HTERT RPE-1 (cell line): Measurements from ENCODE around the gene GOLPH3.
"Not testable (repeated sequence)": the region's sequence is repeated elsewhere in the genome, so short reads cannot be mapped to it uniquely, and the experiment has no call there.

Source experiments
- in situ Hi-C: fragments of 300-500 bp; cut with MboI; formaldehyde crosslinking; loops from 4 replicates; pipeline ENCODE4 v1.14.3; 2020; ENCODE audit warnings: low sequenced_read_pairs

The GOLPH3 gene

DNA sequence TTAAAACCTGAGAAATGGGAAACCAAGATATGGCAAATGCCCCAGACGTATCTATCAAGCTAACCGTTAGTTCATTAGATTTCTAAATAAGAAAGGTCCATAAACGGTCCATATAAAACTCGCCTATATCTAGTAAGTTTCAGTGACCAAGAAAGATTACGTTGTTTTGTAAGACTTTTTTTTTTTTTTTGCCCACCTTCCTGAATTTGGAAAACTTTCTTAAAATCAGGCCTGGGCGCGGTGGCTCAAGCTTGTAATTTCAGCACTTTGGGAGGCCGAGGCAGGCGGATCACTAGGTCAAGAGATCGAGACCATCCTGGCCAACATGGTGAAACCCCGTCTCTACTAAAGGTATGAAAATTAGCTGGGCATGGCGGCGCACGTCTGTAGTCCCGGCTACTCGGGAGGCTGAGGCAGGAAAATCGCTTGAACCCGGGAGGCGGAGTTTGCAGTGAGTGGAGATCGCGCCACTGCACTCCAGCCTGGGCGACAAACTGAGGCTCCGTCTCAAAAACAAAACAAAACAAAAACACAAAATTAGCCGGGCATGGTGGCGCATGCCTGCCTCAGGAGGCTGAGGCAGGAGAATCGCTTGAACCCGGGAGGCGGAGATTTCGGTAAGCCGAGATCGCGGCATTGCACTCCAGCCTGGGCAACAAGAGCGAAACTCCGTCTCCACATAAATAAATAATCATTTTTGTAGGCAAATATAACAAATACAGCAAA lies 1.8 kb downstream of the GOLPH3 start:
- in situ Hi-C loops = not testable (repeated sequence)

DNA sequence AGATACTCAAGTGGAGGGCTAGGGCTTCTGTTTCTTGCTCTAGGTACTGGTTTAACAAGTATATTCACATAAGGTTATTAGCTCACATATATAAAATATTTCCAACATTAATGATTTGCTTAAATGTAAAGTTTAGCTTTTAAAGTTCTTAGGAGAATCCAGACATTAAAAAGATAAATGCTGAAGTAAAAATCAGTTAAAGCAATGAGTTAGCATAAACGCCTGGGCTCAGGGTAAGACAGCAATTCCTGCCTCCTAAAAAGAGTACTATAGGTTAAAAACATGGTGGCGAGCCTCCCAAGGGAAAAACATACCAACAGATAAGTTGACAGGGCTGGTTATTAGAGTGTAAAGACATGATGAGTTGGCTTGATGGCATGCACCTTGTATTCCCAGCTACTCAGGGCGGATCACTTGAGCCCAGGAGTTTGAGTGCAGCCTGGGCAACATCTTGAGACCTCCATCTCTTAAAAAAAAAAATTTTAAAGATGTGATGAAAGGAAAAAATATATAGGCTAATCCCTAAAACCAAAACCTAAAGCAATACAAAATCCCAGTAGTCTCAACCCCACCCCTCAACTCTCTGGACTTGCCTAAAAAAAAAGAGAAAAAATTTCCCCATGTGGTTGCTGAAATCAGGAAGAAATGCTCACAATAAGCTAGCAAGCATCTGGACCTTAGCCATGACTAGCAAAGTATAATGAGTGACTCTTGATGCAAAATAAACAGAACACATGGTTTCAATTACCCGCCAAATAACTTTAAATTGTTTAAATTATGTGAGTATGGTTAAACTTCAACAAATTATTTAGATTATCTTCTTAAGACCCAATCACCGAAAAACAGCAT lies 3.6 kb downstream of the GOLPH3 start:
- in situ Hi-C loops = no loop called here

DNA sequence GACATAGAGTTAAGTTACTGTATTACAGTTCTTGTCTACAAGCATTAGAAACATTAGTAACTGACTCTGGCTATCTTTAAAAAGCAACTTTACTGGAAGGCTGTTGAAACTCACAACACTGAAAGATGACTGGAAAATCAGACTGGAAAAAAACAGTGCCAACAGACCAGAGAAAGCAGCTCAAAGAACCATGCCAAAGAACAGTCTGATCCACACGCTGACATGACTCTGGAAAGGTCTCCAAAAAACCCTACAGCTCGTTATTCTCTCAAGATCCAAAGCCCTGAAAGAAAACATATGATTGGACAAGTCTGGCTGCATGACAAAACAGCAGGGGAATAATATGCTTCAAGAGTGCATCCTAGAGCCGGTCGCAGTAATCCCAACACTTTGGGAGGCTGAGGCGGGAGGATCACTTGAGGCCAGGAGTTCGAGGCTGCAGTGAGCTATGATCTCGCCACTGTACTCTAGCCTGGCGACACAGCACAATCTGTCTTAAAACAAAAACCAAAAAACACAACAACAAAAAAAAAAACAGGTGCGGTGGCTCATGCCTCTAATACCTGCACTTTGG lies 5.6 kb downstream of the GOLPH3 start:
- in situ Hi-C loops = no loop called here

DNA sequence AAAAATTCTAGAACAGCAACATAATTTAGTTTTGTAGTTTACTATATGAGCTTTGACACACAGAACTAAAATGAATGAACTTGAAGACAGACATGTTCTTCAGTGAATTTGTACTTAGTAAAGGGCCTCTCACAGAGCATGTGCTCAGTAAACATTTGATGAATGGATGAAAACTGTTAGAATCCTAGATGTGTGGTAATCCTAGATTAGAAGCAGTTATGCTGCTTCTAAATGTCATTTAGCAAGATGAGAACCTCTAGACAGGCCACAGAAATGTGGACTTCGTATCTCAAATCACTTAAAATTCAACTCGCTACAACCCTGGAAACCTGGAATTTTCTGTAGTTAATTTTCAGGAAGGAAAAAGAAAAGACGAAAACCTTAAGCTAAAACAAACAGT lies 8.5 kb downstream of the GOLPH3 start:
- in situ Hi-C loops = no loop called here

DNA sequence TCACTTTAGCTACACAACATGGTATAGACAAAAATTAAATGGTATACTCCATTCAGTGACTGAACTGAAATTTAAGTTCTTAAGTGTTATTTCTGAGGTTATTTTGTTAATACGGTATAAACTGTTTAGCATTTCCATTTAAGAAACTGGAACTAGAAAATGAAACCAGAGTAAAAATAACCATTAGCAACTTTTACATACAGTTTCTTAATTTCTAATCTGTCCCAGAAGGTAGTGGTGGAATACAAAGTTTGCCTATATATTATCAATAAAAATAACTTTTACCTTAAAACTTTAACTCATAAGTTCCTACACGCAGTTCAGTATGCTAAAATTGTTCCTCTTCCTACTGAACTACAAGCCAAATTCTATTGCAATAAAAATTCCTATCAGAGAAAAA lies 10.3 kb downstream of the GOLPH3 start:
- in situ Hi-C loops = no loop called here

DNA sequence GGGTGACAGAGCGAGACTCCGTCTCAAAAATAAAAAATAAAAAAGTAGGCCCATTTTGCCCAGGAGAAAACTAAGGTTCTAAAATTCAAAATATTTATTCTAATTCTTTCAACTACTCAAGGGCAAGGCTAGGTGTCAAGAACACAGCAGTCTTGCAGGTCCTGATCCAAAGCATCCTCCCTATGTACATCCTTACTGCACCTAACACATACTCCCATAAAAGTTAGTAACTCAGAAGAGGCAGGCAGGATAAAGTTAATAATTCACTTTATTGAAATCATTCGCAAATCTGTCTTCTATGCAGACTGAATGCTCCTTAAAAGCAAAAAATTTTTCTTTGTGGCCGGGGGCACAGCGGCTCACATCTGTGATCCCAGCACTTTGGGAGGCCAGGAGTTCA lies 11.1 kb downstream of the GOLPH3 start:
- in situ Hi-C loops = no loop called here

DNA sequence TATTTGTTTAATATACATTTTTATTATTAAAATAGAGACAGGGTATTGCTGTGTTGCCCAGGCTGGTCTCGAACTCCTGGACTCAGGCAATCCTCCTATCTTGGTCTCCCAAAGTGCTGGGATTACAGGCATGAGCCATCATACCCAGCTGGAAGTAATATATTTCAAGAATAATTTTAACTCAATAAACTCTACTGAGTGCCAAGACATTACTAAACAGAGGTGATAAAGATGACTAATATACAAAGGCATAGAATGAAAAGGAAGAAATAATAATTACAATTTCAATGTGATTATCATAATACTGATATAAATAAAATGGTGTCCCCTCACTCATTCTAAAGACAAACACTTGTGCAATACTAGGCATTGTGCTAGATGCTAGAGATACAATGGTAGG lies 13.9 kb downstream of the GOLPH3 start:
- in situ Hi-C loops = no loop called here

DNA sequence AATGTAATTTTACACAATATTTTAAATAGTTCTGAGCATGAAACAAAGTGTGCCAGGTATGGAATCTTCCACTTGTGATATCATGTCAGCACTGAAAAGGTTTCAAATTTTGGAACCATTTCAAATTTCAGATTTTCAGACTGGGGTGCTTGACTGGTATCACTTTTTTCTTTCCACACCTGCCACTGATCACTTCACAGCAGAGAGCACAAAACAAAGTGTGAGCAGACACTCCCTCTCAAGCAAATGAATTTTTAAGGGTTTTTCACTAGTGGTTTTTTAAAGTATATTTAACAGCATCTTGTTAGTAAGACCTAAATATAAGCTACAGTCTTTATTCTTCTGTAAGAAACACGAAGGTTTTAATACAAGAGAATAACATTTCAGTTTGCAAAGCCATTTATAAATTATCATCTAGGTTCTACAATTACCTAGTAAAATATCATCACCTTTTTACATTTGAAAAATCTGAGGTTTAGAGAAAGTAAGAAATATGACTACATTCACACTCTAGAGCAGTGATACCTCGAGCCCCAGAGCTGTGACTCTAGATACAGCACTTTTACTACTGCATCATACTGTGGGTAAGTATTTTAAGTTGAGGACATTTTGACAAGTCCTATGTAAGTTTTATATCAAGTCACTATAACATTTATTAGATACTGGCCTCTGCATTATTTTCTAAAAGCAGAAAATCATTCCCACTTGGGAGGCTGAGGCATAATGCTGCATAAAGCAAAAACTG lies 14.6 kb downstream of the GOLPH3 start:
- in situ Hi-C loops = no loop called here

DNA sequence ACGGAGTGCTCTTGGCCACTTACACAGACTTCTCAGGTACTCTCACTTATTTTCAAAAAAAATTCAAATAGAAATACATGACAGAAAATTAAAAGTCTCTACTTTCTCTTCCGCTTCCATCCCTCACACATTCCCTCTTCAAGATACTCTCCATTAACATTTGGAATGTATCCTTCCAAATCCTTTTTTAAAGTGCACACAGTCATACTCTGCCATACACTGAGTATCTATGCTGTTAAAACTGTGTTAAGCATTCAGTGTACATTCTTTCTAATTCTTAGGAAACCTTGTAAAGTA lies 15.5 kb downstream of the GOLPH3 start:
- in situ Hi-C loops = no loop called here

DNA sequence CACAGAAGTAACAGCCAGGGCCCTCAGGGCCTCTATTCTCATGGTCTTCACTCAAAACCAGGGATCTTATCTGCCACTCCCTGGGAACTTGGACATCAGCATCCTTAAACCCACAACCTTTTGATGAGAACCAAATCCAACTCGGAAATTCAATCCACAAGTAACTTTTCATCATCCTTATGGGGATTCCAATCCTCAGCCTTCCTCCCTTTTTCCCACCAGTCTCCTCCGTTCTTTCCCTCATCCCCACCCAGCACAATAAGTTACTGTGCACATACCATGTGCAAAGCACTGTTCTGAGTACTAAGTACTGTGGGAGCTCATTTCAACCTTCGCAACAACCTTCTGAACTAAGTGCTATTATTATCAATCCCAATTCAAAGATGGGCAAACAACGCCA lies 17.0 kb downstream of the GOLPH3 start:
- in situ Hi-C loops = no loop called here

DNA sequence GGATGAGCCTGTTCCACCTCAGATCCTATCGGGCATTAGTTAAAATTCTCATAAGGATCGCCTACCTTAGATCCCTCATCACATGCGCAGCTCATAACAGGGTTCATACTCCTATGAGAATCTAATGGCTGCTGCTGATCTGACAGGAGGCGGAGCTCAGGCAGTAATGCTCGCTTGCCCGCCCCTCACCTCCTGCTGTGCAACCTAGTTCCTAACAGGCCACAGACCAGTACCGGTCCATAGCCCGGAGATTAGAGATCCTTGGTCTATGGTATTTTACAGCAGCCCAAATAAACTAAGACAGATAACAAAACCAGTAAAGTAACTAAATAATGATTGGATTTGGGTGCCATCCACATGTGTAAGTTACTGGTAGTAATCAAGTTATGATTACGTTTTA lies 17.5 kb downstream of the GOLPH3 start:
- in situ Hi-C loops = no loop called here

DNA sequence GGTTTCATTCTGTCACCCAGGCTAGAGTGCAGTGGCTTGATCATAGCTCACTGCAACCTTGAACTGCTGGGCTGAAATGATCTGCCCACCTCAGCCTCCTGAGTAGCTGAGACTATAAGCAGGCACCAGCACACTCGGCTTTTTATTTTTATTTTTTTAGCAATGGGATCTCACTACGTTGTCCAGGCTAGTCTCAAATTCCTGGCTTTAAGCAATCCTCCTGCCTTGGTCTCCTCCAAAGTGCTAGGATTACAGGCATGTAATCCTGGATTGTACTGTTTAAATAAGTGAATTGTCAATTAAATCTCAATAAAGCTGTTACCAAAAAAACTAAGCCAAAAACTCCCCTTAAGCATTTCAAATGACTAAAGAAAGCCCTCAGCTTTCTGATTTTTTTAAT lies 18.9 kb downstream of the GOLPH3 start:
- in situ Hi-C loops = no loop called here

DNA sequence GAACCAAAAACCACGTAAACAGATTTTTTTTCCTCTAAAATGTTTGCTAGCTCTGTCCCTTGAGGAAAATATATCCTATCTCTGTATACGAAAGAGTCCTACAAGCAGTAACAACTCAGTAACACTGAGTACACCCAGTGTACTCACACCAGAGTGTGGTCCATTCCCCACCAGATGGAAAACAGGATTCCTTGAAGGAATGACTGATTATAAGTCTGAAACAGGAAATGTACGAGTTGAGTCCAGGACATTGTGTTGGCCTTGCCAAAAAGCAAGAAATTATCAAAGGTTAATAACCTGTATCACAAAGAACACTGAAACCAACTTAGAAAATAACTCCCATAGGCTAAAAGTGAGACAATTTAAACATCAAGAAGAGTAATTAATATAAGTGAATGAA lies 20.4 kb downstream of the GOLPH3 start:
- in situ Hi-C loops = no loop called here

DNA sequence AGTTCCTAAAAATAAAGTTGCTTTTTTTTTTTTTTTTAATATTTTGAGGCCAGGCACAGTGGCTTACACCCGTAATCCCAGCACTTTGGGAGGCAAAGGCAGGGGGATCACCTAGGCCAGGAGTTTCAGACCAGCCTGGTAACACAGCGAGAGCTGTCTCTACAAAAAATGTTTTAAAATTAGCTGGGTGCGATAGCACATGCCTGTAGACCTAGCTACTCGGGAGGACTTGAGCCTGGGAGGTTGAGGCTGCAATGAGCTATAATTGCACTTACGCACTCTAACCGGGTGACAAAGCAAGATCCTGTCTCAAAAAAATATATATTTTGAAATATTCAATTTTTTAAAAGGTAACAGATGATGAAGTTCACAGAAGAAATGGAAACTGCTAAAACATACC lies 22.9 kb downstream of the GOLPH3 start:
- in situ Hi-C loops = no loop called here

DNA sequence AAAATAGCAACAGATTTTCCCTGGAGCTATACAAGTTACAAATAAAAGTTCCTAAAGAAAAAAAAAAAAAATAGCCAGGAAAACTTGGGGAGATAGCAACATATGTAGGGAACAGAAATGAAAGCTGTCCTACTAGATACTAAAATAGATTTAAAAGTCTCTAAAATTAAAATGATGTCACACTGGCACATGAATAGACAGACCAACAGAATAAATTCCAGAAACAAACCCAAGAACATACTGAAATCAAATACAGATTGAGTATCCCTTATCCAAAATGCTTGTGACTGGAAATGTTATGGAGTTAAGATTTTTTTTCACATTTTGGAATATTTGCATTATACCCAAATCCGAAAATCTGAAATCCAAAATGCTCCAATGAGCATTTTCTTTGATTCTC lies 23.8 kb downstream of the GOLPH3 start:
- in situ Hi-C loops = no loop called here

DNA sequence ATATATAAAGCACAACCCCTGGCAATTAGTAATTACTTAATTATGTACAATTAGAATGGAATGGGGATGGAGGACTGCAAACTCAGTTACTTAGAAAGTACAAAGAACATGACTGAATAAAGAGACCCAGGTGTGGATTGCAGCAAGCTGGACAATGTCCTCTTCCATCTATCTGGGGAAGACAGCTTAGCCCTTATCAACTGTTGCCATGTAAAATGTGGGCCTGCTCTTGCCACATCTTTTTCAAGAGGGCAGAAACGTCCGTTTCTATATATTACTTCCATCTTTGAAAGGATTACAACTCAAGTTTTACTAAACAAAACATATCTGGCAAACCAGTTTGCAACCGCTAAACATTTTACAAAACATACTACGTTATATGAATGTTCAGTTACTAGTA lies 26.2 kb downstream of the GOLPH3 start:
- in situ Hi-C loops = no loop called here

DNA sequence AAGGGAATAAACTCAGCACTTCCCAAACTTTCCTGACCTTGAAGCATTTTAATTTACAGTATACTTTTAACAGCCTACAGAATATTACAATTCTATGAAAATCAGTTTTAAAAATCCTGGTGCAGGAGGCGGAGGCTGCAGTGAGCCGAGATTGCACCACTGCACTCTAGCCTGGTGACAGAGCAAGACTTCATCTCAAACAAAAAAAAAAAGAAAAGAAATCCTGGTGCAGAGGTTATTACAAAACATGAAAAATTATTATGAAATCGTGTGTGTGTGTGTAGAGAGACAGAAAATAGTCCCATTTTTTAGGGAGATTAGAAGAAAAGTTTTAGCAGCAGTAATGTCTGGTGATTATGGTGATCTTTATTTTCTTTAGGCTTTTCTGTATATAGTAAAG lies 26.9 kb downstream of the GOLPH3 start:
- in situ Hi-C loops = no loop called here

DNA sequence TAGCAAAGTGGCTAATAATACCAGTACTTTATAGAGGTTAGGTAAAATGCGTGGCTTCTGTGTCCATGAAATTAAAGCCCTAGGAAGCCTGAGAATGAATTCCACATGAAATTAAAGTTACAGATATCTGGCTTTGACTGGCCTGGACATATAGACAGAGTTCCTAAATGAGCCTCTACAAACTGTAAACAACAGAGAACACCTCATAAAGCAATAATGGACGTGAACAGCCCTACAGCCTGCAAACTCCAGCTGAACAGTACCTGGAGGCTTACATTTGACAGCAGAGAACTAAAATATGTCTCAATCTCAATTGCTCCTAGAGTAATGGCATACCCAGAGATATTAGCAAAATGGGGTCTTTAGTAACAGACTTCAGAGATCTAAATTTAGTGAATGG lies 28.7 kb downstream of the GOLPH3 start:
- in situ Hi-C loops = no loop called here

DNA sequence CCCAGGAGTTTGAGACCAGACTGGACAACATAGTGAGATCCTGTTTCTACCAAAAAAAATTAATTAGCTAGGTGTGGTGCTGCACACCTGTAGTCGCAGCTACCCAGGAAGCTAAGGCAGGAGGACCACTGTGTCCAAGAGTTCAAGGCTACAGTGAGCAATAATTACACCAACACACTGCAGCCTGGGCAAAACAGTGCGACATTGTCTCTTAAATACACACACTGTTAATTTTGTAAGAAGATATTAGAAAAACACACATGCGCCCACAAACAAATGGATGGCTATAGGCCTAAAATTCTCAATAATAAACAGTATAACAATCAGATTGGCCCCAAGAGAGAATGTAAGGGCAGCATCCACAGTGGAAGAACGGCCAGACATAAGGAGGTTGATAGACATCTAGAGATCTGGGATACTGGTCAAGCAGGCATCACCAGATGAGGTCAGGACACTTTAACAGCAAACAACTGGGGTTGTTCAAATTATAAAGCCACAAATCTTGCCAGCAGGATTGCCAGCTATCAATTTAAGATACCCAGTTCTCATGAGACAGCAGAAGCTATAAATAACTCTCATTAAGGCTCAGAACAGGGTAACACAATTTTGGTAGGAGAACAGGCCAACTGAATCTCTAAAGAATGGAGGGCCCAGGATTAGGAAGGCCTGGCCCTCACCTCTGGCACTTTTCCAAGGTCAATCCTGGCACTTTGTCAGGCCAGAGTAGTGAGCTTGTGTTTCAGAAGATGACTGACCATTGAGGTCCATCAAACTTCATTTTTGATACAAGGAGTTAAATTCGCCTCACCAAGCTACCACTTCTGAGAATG lies 29.5 kb downstream of the GOLPH3 start:
- in situ Hi-C loops = no loop called here

DNA sequence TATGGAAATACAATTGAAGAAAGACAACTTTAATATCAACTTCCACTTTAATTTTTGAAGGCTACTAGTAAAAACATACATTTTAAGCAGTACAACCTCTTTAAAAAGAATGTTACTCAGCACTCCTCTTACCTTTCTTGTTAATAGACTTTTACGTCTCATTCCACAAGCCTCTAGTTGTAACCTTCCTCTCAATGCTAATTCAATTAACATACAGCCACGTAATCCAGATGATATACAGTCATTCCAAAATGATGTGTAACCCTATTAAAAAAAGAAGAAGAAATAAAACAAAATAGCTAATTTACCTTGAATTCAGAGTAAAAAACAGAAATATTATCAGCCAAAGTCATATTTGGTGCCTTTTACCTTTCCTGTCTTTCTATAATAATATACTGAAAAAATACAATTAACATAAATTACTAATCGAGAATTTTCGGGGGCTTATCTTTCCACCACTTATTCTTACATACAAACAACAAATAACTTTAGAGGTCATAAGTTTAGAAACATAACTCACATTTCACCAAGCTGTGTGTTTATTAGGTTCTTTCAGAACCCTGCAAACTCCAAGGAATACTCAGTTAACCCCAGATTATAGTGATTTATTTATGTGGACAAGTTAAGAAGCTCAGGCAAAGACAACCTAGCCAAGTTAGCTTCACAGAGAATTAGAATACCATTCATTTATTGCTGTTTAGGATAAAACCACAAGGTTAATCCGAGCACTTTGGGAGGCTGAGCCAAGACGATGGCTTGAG lies 30.3 kb downstream of the GOLPH3 start:
- in situ Hi-C loops = no loop called here
